SJCRH30 (cell line): ENCODE measurements around the gene ZBTB26. TPM values are rescaled to one million over a fixed set of nuclear protein-coding genes. Genes with fewer than 3 reads are reported as not detected.
"Not testable (repeated sequence)": the region's sequence is repeated elsewhere in the genome, so short reads cannot be mapped to it uniquely, and the experiment has no call there.

ENCODE experiments used
- DNase-seq, 2 experiments: peaks; one replicate each; pipeline ENCODE4 v3.0.0-alpha.2; 2015 to 2020
- H3K27ac ChIP-seq: fragments of 250-450 bp; sonication (Bioruptor Pico); 2 replicates; pipeline ENCODE4 v1.5.1; 2020; ENCODE audit warnings: mild to moderate bottlenecking, moderate library complexity
- H3K27me3 ChIP-seq: fragments of 250-450 bp; sonication (Bioruptor Pico); 2 replicates; pipeline ENCODE4 v1.5.1; 2020; ENCODE audit warnings: mild to moderate bottlenecking, moderate library complexity
- H3K36me3 ChIP-seq: fragments of 250-450 bp; sonication (Bioruptor Pico); 2 replicates; pipeline ENCODE4 v1.5.1; 2020; ENCODE audit warnings: mild to moderate bottlenecking, moderate library complexity
- H3K4me1 ChIP-seq: fragments of 250-450 bp; sonication (Bioruptor Pico); 2 replicates; pipeline ENCODE4 v1.5.1; 2020; ENCODE audit warnings: mild to moderate bottlenecking, moderate library complexity
- H3K4me3 ChIP-seq: fragments of 250-450 bp; sonication (Bioruptor Pico); 2 replicates; pipeline ENCODE4 v1.5.1; 2020; ENCODE audit warnings: mild to moderate bottlenecking, moderate library complexity
- H3K9me3 ChIP-seq: fragments of 250-450 bp; sonication (Bioruptor Pico); replicated peaks from 2 replicates; pipeline ENCODE4 v1.5.1; 2020; ENCODE audit warnings: mild to moderate bottlenecking, moderate library complexity
- total RNA-seq: library from RNA; depleted of rRNA; stranded (reverse); fragments of >200 nt; shearing (Covaris generic); gene quantifications from 2 replicates; pipeline ENCODE4 v1.2.3, GENCODE V29; 2014; rRNA removed

The ZBTB26 gene
- total RNA-seq, 1 experiment from 2014 or later: 12.4 TPM

GRCh38 chr9:122904823-122905710, 26.2 kb downstream of the ZBTB26 start, which contains the start of gene RC3H2:
TSS of gene RC3H2 (minus strand) at chr9:122905359. CDS start at chr9:122897509, 7,850 bp downstream.
- Histone ChIP-seq H3K4me3 (peak within 1 kb of the TSS; percentile 72), H3K27me3 (no peaks in the 10 kb centered on the region), H3K36me3 (peaks cover 5% of the 10 kb centered on the region), H3K4me1 (peaks cover 18% of the 10 kb centered on the region), H3K27ac (peak within 1 kb of the TSS; percentile 74), H3K9me3 (no peaks in the 10 kb centered on the region)
- peak; percentile 100 for DNase-seq

DNA sequence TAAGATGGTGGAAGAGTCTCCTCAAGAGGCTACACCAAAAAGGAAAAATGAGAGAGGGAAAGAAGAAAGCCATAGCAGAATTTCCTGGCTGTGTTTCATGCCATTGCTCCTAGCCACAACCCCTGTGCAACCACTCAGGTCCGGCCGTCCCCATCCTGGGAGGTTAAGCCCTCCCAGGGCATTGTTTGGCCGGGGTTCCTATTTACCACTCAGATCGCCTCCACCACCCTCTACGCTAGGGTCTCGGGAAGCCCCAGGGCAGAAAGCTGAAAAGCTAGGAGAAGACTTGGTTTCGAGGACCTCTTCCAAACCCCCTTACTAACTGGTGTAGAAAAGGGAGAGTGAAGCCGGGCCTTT, 26.9 kb downstream of the ZBTB26 start:
- Histone ChIP-seq H3K4me1 (peaks cover 24% of the 10 kb centered on the region), H3K9me3 (no peaks in the 10 kb centered on the region), H3K27ac (peak overlapping the region; percentile 74), H3K27me3 (no peaks in the 10 kb centered on the region), H3K36me3 (peaks cover 3% of the 10 kb centered on the region; the same call in 1 of the 2 replicates), H3K4me3 (peak overlapping the region; percentile 72)
- peak; percentile 64 to 75 for DNase-seq

DNA sequence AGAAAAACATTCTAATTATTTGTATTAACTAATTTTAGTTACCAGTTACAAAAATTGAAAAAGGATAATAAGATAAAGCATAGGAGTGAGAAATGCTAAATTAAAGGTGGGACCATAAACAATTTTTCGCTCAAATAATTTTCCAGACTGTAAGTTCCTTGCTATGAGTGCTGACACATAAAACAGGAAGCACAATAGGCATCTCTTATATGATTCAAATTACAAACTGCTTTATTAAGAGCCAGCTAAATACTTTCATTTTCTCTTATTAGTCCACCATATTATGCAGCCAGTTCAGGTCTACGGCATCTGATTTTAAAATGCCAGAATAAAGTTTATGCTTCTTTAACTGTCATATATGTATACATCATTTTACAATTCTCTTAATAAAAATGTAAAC, 30.5 kb downstream of the ZBTB26 start:
- no peak overlapping the region for H3K4me3 ChIP-seq
- peaks cover 13% of the 10 kb centered on the region for H3K36me3 ChIP-seq
- peaks cover 28% of the 10 kb centered on the region for H3K4me1 ChIP-seq
- DNase-seq: no peak
- no peak overlapping the region for H3K27ac ChIP-seq
- no peaks in the 10 kb centered on the region for H3K27me3 ChIP-seq
- no peaks in the 10 kb centered on the region for H3K9me3 ChIP-seq

GRCh38 chr9:122897969-122898368, 33.3 kb downstream of the ZBTB26 start:
- DNase-seq: no peak

DNA sequence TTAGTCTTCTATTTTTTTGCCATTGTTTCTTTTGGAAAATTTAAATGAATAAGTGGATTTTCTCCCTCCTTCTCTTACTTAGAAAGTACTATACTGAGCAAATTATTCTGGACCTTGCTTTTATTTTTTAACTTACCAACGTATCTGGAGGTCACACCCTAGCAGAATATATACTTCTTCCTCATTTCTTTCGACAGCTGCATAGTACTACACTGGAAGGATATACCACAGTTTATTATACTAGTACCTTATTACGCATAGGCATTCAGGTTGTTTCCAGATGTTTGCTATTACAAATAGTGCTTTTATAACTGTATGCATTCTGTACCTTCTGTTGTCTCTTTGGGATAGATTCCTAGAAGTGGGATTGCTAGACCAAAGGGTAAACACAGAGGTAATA, 42.8 kb downstream of the ZBTB26 start:
- Histone ChIP-seq H3K27ac (no peak overlapping the region), H3K36me3 (peaks cover 68% of the 10 kb centered on the region), H3K4me3 (no peak overlapping the region), H3K9me3 (no peaks in the 10 kb centered on the region), H3K27me3 (no peaks in the 10 kb centered on the region), H3K4me1 (no peaks in the 10 kb centered on the region)
- DNase-seq: no peak

More at GRCh38 chr9:122897969-122898368, 33.3 kb downstream of the ZBTB26 start:
- H3K4me3 ChIP-seq: no peak overlapping the region
- H3K27me3 ChIP-seq: no peaks in the 10 kb centered on the region
- H3K4me1 ChIP-seq: peaks cover 22% of the 10 kb centered on the region
- H3K27ac ChIP-seq: no peak overlapping the region
- no peaks in the 10 kb centered on the region for H3K9me3 ChIP-seq
- H3K36me3 ChIP-seq: peaks cover 32% of the 10 kb centered on the region

- H3K4me1 ChIP-seq: no peaks in the 10 kb centered on the region
- peaks cover 75% of the 10 kb centered on the region for H3K36me3 ChIP-seq
- no peak overlapping the region for H3K27ac ChIP-seq
Observed at GRCh38 chr9:122883125-122883524, 48.2 kb downstream of the ZBTB26 start.

DNA sequence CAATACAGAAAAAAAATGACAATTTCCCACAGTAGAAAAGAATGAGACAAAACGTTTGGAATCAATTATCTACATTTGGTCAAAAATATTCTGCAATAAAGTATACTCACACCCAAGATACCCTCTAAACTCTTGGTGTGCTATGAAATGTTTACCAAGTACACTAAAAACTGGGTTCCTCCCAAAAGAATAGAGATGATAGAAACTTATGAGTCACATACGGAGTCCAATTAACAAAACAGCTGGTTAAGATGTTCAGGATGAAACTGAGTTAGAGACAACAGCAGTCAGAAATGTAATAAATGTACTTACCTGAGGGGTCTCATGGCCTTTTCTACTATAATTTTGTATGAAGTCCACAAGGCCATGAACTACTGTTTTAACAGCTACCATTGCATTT, 51.9 kb downstream of the ZBTB26 start:
- no peak for DNase-seq
- H3K4me1 ChIP-seq: no peaks in the 10 kb centered on the region
- no peak overlapping the region for H3K27ac ChIP-seq
- no peak overlapping the region for H3K4me3 ChIP-seq
- H3K9me3 ChIP-seq: no peaks in the 10 kb centered on the region
- H3K27me3 ChIP-seq: no peaks in the 10 kb centered on the region
- peaks cover 83% of the 10 kb centered on the region for H3K36me3 ChIP-seq

More at GRCh38 chr9:122883125-122883524, 48.2 kb downstream of the ZBTB26 start:
- no peak for DNase-seq
- Histone ChIP-seq H3K27me3 (no peaks in the 10 kb centered on the region), H3K9me3 (no peaks in the 10 kb centered on the region), H3K4me3 (no peak overlapping the region)

DNA sequence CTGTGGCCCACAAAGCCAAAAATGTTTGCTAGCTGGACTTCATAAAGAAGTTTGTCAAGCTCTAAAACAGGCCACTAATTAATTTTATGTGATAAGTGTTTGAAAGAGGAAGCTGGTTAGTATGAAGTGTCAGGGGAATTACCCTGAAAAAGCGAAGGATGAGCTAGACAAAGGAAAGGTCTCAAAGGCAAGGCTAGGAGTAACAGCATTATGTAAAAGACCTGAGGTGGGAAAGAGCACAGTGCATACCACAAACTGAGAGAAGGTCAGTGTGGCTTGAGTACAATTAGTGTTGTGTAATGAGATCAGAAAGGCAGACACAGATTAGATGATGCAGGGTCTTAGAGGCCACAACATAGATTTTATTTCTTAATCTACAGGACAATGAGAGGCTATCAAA, 55.8 kb downstream of the ZBTB26 start:
- peaks cover 81% of the 10 kb centered on the region for H3K36me3 ChIP-seq
- DNase-seq: no peak
- no peaks in the 10 kb centered on the region for H3K4me1 ChIP-seq
- H3K27me3 ChIP-seq: no peaks in the 10 kb centered on the region
- no peaks in the 10 kb centered on the region for H3K9me3 ChIP-seq
- H3K27ac ChIP-seq: no peak overlapping the region
- no peak overlapping the region for H3K4me3 ChIP-seq

DNA sequence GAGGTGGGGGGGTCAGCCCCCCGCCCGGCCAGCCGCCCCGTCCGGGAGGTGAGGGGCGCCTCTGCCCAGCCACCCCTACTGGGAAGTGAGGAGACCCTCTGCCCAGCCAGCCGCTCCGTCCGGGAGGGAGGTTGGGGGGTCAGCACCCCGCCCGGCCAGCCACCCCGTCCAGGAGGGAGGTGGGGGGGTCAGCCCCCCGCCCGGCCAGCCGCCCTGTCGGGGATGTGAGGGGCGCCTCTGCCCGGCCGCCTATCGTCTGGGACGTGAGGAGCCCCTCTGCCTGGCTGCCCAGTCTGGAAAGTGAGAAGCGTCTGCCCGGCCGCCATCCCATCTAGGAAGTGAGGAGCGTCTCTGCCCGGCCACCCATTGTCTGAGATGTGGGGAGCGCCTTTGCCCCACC, 64.0 kb downstream of the ZBTB26 start:
- H3K36me3 ChIP-seq: peaks cover 59% of the 10 kb centered on the region
- H3K4me1 ChIP-seq, H3K4me3 ChIP-seq, H3K27ac ChIP-seq, H3K9me3 ChIP-seq, H3K27me3 ChIP-seq, DNase-seq: not testable (repeated sequence)

GRCh38 chr9:122866079-122866478, 65.2 kb downstream of the ZBTB26 start:
- Histone ChIP-seq H3K4me1 (no peaks in the 10 kb centered on the region), H3K9me3 (no peaks in the 10 kb centered on the region; the same call in 1 of the 2 replicates), H3K27ac (no peak overlapping the region), H3K4me3 (no peak overlapping the region), H3K27me3 (no peaks in the 10 kb centered on the region), H3K36me3 (peaks cover 59% of the 10 kb centered on the region)
- no peak for DNase-seq

Other genes with a start within 250 kb of the ZBTB26 start
- gene OR1L4, start 207.5 kb downstream of the ZBTB26 start, total RNA-seq: not detected in 2 replicates
- not detected in 2 replicates for gene OR1L6, start 189.2 kb downstream of the ZBTB26 start, total RNA-seq
- not detected in 2 replicates for gene OR5C1, start 142.6 kb downstream of the ZBTB26 start, total RNA-seq
- gene OR1K1, start 131.4 kb downstream of the ZBTB26 start, total RNA-seq: not detected in 2 replicates
- 39.0 and 45.6 TPM in 2 replicates for gene PDCL, start 102.9 kb downstream of the ZBTB26 start, total RNA-seq
- gene RC3H2, start 26.2 kb downstream of the ZBTB26 start, total RNA-seq: 84.7 and 91.0 TPM in 2 replicates
- 26.2 and 27.0 TPM in 2 replicates for gene ZBTB6, start 18.2 kb downstream of the ZBTB26 start, total RNA-seq
- 52.9 and 57.4 TPM in 2 replicates for gene RABGAP1, start 9.5 kb upstream of the ZBTB26 start, total RNA-seq
- 0.68 and 1.7 TPM in 2 replicates for gene GPR21, start 102.2 kb upstream of the ZBTB26 start, total RNA-seq